Natural killer cell (primary cell): ENCODE data around the gene SSH2. TPM values are rescaled to one million over a fixed set of nuclear protein-coding genes. Genes with fewer than 3 reads are reported as not detected.
A peak's percentile ranks its signal among the peaks of the same experiment; 100 is the strongest.

Experiments used
- ATAC-seq, 3 donors: fragments of 150-1000 bp in 2 of 3; fragments of 200-7000 bp in 1 of 3; cut with Tn5 transposase; 1 replicate in 1 of 3; 2 replicates in 2 of 3; pipeline ENCODE4 v1.10.0; 2021; ENCODE audit warnings: mild to moderate bottlenecking in 2 of 3, moderate library complexity in 2 of 3
- DNase-seq, 2 donors: peaks; one replicate each; pipeline versions ENCODE4 v3.0.0 to v3.0.0-alpha.2; 2013 to 2021; ENCODE audit warnings: mixed read lengths in 1 of 2
- H3K27ac ChIP-seq: one replicate; pipeline ENCODE4 v1.5.1; 2013; ENCODE audit warnings: mild to moderate bottlenecking, low read length
- H3K27me3 ChIP-seq: one replicate; pipeline ENCODE4 v1.6.1; 2013; ENCODE audit warnings: low read length; ENCODE audit not compliant: control insufficient read depth, insufficient read depth
- H3K36me3 ChIP-seq: one replicate; pipeline ENCODE4 v1.6.1; 2013; ENCODE audit warnings: low read length; ENCODE audit not compliant: control insufficient read depth, insufficient read depth
- H3K4me1 ChIP-seq: one replicate; pipeline ENCODE4 v1.6.1; 2013; ENCODE audit warnings: low read length; ENCODE audit not compliant: control insufficient read depth, insufficient read depth
- H3K4me3 ChIP-seq: one replicate; pipeline ENCODE4 v1.5.1; 2013; ENCODE audit warnings: low read length
- H3K9me3 ChIP-seq: one replicate; pipeline ENCODE4 v1.6.1; 2013; ENCODE audit warnings: low read length; ENCODE audit not compliant: control insufficient read depth, insufficient read depth
- H3K27ac Mint-ChIP-seq, 2 donors: one replicate each; pipeline ENCODE4 v1.8.0; 2022; ENCODE audit warnings: mild to moderate bottlenecking in 2 of 2, mixed read lengths in 2 of 2, moderate library complexity in 1 of 2
- H3K27me3 Mint-ChIP-seq, 2 donors: one replicate each; pipeline ENCODE4 v1.8.0; 2022; ENCODE audit warnings: low read depth in 2 of 2, mixed read lengths in 2 of 2
- H3K36me3 Mint-ChIP-seq: one replicate; pipeline ENCODE4 v1.8.0; 2022; ENCODE audit warnings: mixed read lengths
- H3K4me1 Mint-ChIP-seq, 2 donors: one replicate each; pipeline ENCODE4 v1.8.0; 2022; ENCODE audit warnings: mixed read lengths in 2 of 2
- H3K4me3 Mint-ChIP-seq: one replicate; pipeline ENCODE4 v1.8.0; 2022; ENCODE audit warnings: mild to moderate bottlenecking, moderate library complexity, mixed read lengths
- H3K9me3 Mint-ChIP-seq, 2 donors: one replicate each; pipeline ENCODE4 v1.8.0; 2022; ENCODE audit warnings: mixed read lengths in 2 of 2
- CTCF ChIP-seq: fragments of 200-600 bp; IDR thresholded peaks from one replicate; pipeline ENCODE4 v1.8.0; 2022; ENCODE audit warnings: antibody characterized with exemption
- WGBS: methylation state at CpG from one replicate; pipeline ENCODE4 v1.1.7; 2013; ENCODE audit warnings: missing lambda C conversion rate; ENCODE audit not compliant: insufficient coverage; 5-methylcytosine and 5-hydroxymethylcytosine counted together
- intact Hi-C: fragments of 100-400 bp; cut with micrococcal nuclease; formaldehyde crosslinking; loops from one replicate; pipeline ENCODE4 v1.14.2; 2022
- total RNA-seq, 4 donors: library from RNA; stranded (reverse); fragments of 120-200 nt in 1 of 4; gene quantifications; one replicate each; pipeline versions ENCODE4 v1.2.3 to v1.2.4, GENCODE V29; 2013 to 2022

SSH2 gene
- total RNA-seq, 3 donors from 2014 or later (not counting 1 experiment from before 2014, with no cell fraction given) = 124 to 166 (median 144) TPM

GRCh38 chr17:29618272-29619065 lies 311.6 kb downstream of the SSH2 start:
- H3K36me3 Mint-ChIP-seq = no peaks in the 10 kb centered on the region
- no peak overlapping the region for H3K27ac ChIP-seq
- peak overlapping the region; percentile 90 for H3K4me3 Mint-ChIP-seq
- H3K36me3 ChIP-seq = no peaks in the 10 kb centered on the region
- H3K9me3 Mint-ChIP-seq = no peaks in the 10 kb centered on the region
- H3K4me1 ChIP-seq = peaks cover 68% of the 10 kb centered on the region
- no peaks in the 10 kb centered on the region for H3K9me3 ChIP-seq
- no peak overlapping the region for H3K4me3 ChIP-seq
- no peaks in the 10 kb centered on the region for H3K27me3 Mint-ChIP-seq
- H3K27ac Mint-ChIP-seq = peak overlapping the region in 1 of 2 donors; percentile 86
- WGBS = 46% methylated on average over 21 of the region's 22 CpGs
- peaks cover 16 to 62% of the 10 kb centered on the region in 2 donors for H3K4me1 Mint-ChIP-seq
- peak in 1 of 2 donors; percentile 20 for DNase-seq
- H3K27me3 ChIP-seq = no peaks in the 10 kb centered on the region
- no peak for ATAC-seq
- peak; percentile 57 for TF ChIP-seq CTCF
- intact Hi-C loops = loop anchor here (5.0 to 10.0 kb wide), 2 partner anchors 54 to 144 kb away; partner anchors contain the start of genes ABHD15 and TP53I13

- TF ChIP-seq CTCF = peak; percentile 70
- no peaks in the 10 kb centered on the region for H3K36me3 ChIP-seq
- peaks cover 68% of the 10 kb centered on the region for H3K4me1 ChIP-seq
- intact Hi-C loops = loop anchor here (5.0 to 10.0 kb wide), 2 partner anchors 53 to 145 kb away; partner anchors contain the start of genes ABHD15 and TP53I13
- no peaks in the 10 kb centered on the region for H3K27me3 ChIP-seq
- H3K9me3 ChIP-seq = no peaks in the 10 kb centered on the region
- ATAC-seq (peak; percentile 47 to 68 (median 56)), DNase-seq (peak; percentile 85 to 94)
- Mint-ChIP-seq H3K27me3 (no peaks in the 10 kb centered on the region), H3K4me3 (peak overlapping the region; percentile 90), H3K36me3 (no peaks in the 10 kb centered on the region), H3K4me1 (peaks cover 16 to 54% of the 10 kb centered on the region in 2 donors), H3K27ac (peak overlapping the region; percentile 48 to 86), H3K9me3 (no peaks in the 10 kb centered on the region)
- WGBS = 1% methylated on average over 68 of the region's 68 CpGs
- peak overlapping the region; percentile 51 for H3K4me3 ChIP-seq
- H3K27ac ChIP-seq = peak overlapping the region; percentile 72
These were observed 312.4 kb downstream of the SSH2 start for GRCh38 chr17:29617481-29618271.

GRCh38 chr17:29617125-29617480 lies 312.9 kb downstream of the SSH2 start:
- no peaks in the 10 kb centered on the region for H3K27me3 Mint-ChIP-seq
- Histone ChIP-seq H3K4me3 (peak overlapping the region; percentile 60), H3K36me3 (no peaks in the 10 kb centered on the region), H3K27me3 (no peaks in the 10 kb centered on the region), H3K9me3 (no peaks in the 10 kb centered on the region), H3K4me1 (peaks cover 62% of the 10 kb centered on the region), H3K27ac (no peak overlapping the region)
- ATAC-seq = peak; percentile 70 to 77 (median 71)
- H3K9me3 Mint-ChIP-seq = no peaks in the 10 kb centered on the region
- under 1% methylated on average over 16 of the region's 16 CpGs for WGBS
- H3K4me1 Mint-ChIP-seq = peaks cover 16 to 51% of the 10 kb centered on the region in 2 donors
- H3K4me3 Mint-ChIP-seq = peak overlapping the region; percentile 90
- H3K27ac Mint-ChIP-seq = peak overlapping the region; percentile 48 to 86
- peak; percentile 64 for TF ChIP-seq CTCF
- DNase-seq = peak; percentile 88 to 95
- intact Hi-C loops = loop anchor here (5.0 to 10.0 kb wide), 2 partner anchors 52 to 145 kb away; partner anchors contain the start of genes ABHD15 and TP53I13
- H3K36me3 Mint-ChIP-seq = no peaks in the 10 kb centered on the region
